Kidney (tissue), 14 donors: ENCODE measurements around the gene WNK2. TPM values are rescaled to one million over a fixed set of nuclear protein-coding genes. Genes with fewer than 3 reads are reported as not detected.
A peak's percentile ranks its signal among the peaks of the same experiment; 100 is the strongest.

Source experiments
- DNase-seq, 5 donors: peaks; one replicate each; pipeline ENCODE4 v3.0.0-alpha.2; 2013 to 2020
- FAIRE-seq: peaks from 2 replicates; lab custom pipeline; 2012; peaks lifted over from hg19 to GRCh38; lab: Jason Lieb, UNC
- H3K27ac ChIP-seq, 2 donors: one replicate each; pipeline ENCODE4 v1.7.0; 2013; ENCODE audit warnings: low read depth in 2 of 2, low read length in 2 of 2, inconsistent platforms in 1 of 2
- H3K27me3 ChIP-seq: one replicate; pipeline ENCODE4 v1.7.1; 2013; ENCODE audit warnings: low read length, inconsistent platforms; ENCODE audit not compliant: control insufficient read depth, insufficient read depth
- H3K36me3 ChIP-seq, 3 donors: one replicate each; pipeline versions ENCODE4 v1.7.0 to v1.7.1; 2013; ENCODE audit warnings: low read length in 3 of 3, control low read depth in 1 of 3, inconsistent platforms in 1 of 3; ENCODE audit not compliant: insufficient read depth in 3 of 3, control insufficient read depth in 2 of 3
- H3K4me1 ChIP-seq, 3 donors: one replicate each; pipeline versions ENCODE4 v1.7.0 to v1.7.1; 2013; ENCODE audit warnings: low read length in 3 of 3, inconsistent platforms in 1 of 3, low read depth in 1 of 3; ENCODE audit not compliant: control insufficient read depth in 2 of 3, insufficient read depth in 2 of 3
- H3K4me3 ChIP-seq, 3 donors: one replicate each; pipeline versions ENCODE4 v1.7.0 to v1.8.1; 2013; ENCODE audit warnings: low read length in 3 of 3, control low read depth in 1 of 3, inconsistent platforms in 1 of 3
- H3K9ac ChIP-seq, 3 donors: one replicate each; pipeline versions ENCODE4 v1.7.0 to v1.7.1; 2013; ENCODE audit warnings: low read length in 3 of 3, control low read depth in 1 of 3, inconsistent platforms in 1 of 3
- H3K9me3 ChIP-seq, 3 donors: one replicate each; pipeline versions ENCODE4 v1.7.0 to v1.7.1; 2013; ENCODE audit warnings: low read length in 3 of 3, control low read depth in 1 of 3, inconsistent platforms in 1 of 3; ENCODE audit not compliant: control insufficient read depth in 2 of 3, insufficient read depth in 1 of 3
- intact Hi-C: fragments of 100-400 bp; cut with DNase I; formaldehyde crosslinking; loops from one replicate; pipeline ENCODE4 v1.11.1; 2022
- polyA plus RNA-seq: library from polyadenylated mRNA; stranded (reverse); fragments of 350-450 nt; fragmentation: Illumina TruSeq; extraction: RNeasy Lipid Tissue Mini Kit (QIAGEN cat#74804); gene quantifications from one replicate; pipeline ENCODE4 v1.2.3, GENCODE V29; 2014; ENCODE audit warnings: low read depth, low replicate concordance; ENCODE audit not compliant: insufficient read depth
- total RNA-seq: library from RNA; stranded (reverse); fragmentation: NEBNext Ultra II Directional; extraction: Animal tissue kit (Norgen Biotek cat#: 25700); gene quantifications from one replicate; pipeline ENCODE4 v1.2.1, GENCODE V29; 2021
- TF ChIP-seq, protein P1 (sequence below): IDR thresholded peaks from 3 replicates; pipeline ENCODE4 v1.5.1; 2012; ENCODE audit warnings: mild to moderate bottlenecking, moderate library complexity, borderline replicate concordance; ENCODE audit not compliant: insufficient read depth; ENCODE audit errors: extremely low read depth
- donor health status: control.
- donor health status: control.
- donor health status: control.
- donor health status: control.
- donor health status: control.
- donor health status: DM: yes; HTN: yes; CAD: no.
- donor health status: Normal renal cell carcinoma (clear cell type).

Gene WNK2
- total and polyA plus RNA-seq, 2 donors from 2014 or later, result 1.5 to 4.8 TPM

DNA sequence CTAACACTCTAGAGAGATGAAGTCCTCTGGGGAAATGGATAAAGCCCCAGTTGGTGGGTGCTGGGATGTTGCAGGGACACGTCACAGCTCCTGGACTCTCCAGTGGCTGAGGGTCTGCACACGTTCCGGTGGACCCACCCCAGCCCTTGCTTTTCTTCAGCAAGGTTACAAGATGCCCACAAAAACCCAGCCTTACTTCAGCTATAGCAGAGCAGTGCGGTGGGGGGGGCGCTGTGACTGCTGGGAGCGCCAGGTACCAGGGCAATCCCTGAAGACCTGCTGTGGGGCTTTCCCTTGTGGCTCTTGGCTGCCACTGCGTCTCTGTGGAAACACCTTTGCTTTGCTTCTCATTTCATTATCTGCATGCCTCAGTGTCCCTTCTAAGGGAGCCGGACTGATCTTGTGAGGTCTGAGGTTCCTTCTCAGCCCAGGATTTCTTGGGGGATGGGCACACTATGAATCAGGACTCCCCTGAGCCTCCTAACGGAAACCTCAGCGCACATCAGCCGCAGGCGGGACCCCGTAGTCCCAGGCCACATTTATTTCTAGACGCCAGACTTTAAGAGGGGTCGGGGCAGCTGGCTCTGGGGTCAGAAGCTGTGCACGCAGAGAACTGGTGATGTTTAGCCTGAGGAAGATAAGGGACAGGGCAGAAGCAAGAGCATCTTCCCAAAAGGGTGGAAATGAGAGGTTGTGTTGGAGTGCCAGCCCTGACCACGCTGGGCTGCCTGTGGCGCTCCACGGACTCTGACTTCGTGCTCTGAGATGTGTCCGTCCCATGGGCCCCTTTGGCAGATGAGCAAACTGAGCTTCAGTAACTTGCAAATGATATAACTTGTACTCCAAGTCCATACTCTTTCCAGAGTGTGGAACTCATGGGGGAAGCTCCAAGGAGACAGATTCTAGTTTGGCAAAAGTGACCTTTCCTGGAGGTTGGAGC is 106.8 kb downstream of the WNK2 start:
- Histone ChIP-seq H3K27ac (no peak overlapping the region), H3K36me3 (no peaks in the 10 kb centered on the region), H3K9me3 (peaks cover 0 to under 1% (median 0%) of the 10 kb centered on the region in 3 donors), H3K9ac (no peak overlapping the region), H3K4me3 (no peak overlapping the region), H3K4me1 (no peaks in the 10 kb centered on the region), H3K27me3 (no peaks in the 10 kb centered on the region)
- intact Hi-C loops, result no loop called here
- TF ChIP-seq, protein P1, sequence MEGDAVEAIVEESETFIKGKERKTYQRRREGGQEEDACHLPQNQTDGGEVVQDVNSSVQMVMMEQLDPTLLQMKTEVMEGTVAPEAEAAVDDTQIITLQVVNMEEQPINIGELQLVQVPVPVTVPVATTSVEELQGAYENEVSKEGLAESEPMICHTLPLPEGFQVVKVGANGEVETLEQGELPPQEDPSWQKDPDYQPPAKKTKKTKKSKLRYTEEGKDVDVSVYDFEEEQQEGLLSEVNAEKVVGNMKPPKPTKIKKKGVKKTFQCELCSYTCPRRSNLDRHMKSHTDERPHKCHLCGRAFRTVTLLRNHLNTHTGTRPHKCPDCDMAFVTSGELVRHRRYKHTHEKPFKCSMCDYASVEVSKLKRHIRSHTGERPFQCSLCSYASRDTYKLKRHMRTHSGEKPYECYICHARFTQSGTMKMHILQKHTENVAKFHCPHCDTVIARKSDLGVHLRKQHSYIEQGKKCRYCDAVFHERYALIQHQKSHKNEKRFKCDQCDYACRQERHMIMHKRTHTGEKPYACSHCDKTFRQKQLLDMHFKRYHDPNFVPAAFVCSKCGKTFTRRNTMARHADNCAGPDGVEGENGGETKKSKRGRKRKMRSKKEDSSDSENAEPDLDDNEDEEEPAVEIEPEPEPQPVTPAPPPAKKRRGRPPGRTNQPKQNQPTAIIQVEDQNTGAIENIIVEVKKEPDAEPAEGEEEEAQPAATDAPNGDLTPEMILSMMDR, result no peak
- FAIRE-seq, result no peak
- DNase-seq, result peak in 1 of 5 donors; percentile 52

DNA sequence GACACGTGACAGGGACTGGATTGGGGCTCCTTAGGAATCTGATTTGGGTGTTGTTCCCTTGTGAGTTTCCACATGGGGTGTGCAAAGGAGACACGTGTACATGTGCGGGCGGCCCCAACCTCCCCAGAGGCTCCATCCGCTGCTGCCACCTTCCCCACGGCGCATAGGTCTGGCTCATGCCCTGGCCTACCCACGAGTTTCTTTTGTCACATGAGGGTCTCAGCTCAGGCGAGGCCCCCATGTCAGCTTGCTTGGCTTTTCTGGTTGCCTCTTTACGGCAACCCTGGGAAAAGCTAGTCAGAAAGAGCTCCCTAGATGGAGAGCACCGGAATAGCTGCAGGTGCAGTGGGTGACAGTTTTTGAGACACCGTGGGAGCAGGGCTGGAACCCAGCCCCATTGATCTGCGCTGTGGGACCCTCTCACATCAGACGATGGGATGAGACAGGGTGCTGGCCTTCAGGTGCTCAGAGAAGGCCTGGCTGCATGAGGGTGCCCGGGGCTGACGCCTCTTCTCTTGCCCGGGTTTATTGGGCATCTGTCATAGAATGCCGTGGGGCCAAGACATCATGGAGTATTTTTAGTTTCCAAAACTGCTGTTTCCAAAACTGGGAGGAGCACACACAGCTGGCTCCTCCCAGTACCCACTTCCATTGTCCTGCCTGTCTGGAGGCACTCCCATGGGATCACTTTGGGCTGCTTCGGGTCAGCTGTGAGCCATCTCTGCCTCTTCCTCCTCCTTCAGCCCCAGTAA is 107.8 kb downstream of the WNK2 start:
- H3K27ac ChIP-seq, result no peak overlapping the region
- no peak overlapping the region for H3K9ac ChIP-seq
- TF ChIP-seq, protein P1, result no peak
- intact Hi-C loops, result no loop called here
- H3K4me1 ChIP-seq, result no peaks in the 10 kb centered on the region
- no peaks in the 10 kb centered on the region for H3K9me3 ChIP-seq
- H3K27me3 ChIP-seq, result no peaks in the 10 kb centered on the region
- FAIRE-seq (no peak), DNase-seq (peak in 1 of 5 donors; percentile 51)
- no peak overlapping the region for H3K4me3 ChIP-seq
- no peaks in the 10 kb centered on the region for H3K36me3 ChIP-seq

DNA sequence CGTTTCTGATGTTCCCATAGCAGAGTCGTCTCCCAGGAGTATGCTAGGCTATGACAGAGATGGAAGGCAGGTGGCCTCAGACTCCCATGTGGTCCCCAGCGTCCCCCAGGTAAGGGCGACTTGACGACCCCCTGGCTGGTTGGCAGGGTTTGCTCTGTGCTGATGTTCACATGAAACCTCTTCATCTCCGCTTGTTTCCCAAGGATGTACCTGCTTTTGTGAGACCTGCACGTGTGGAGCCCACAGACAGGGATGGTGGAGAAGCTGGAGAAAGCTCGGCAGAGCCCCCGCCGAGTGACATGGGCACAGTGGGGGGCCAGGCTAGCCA is 108.3 kb downstream of the WNK2 start:
- H3K36me3 ChIP-seq, result no peaks in the 10 kb centered on the region
- DNase-seq (no peak), FAIRE-seq (no peak)

More for the DNA sequence above, 108.3 kb downstream of the WNK2 start:
- H3K27ac ChIP-seq, result no peak overlapping the region
- intact Hi-C loops, result no loop called here
- H3K4me1 ChIP-seq, result no peaks in the 10 kb centered on the region
- H3K9ac ChIP-seq, result no peak overlapping the region
- H3K4me3 ChIP-seq, result no peak overlapping the region
- no peaks in the 10 kb centered on the region for H3K9me3 ChIP-seq
- H3K27me3 ChIP-seq, result no peaks in the 10 kb centered on the region
- TF ChIP-seq, protein P1, result no peak
